Ishikawa (cell line): ENCODE data around the gene DNAH9.

Experiments
- CEBPB ChIP-seq: IDR thresholded peaks from 2 replicates; pipeline ENCODE4 v1.6.1; 2012
- CREB1 ChIP-seq: IDR thresholded peaks from 2 replicates; pipeline ENCODE4 v1.6.1; 2012; ENCODE audit warnings: low read depth
- EGR1 ChIP-seq: IDR thresholded peaks from 2 replicates; pipeline ENCODE4 v1.6.1; 2012
- EP300 ChIP-seq: IDR thresholded peaks from 2 replicates; pipeline ENCODE4 v1.6.1; 2012; ENCODE audit warnings: borderline replicate concordance
- FOXM1 ChIP-seq: IDR thresholded peaks from 2 replicates; pipeline ENCODE4 v1.6.1; 2012; ENCODE audit warnings: low read depth, borderline replicate concordance
- MAX ChIP-seq: IDR thresholded peaks from 2 replicates; pipeline ENCODE4 v1.6.1; 2012
- NFIC ChIP-seq: IDR thresholded peaks from 2 replicates; pipeline ENCODE4 v1.6.1; 2012
- RAD21 ChIP-seq: IDR thresholded peaks from 2 replicates; pipeline ENCODE4 v1.6.1; 2012; ENCODE audit warnings: low read depth
- TAF1 ChIP-seq: IDR thresholded peaks from 2 replicates; pipeline ENCODE4 v1.6.1; 2012; ENCODE audit warnings: low read depth, mild to moderate bottlenecking
- TCF12 ChIP-seq: IDR thresholded peaks from 2 replicates; pipeline ENCODE4 v1.6.1; 2012; ENCODE audit warnings: low read depth
- TEAD4 ChIP-seq: IDR thresholded peaks from 2 replicates; pipeline ENCODE4 v1.6.1; 2012
- USF1 ChIP-seq: IDR thresholded peaks from 2 replicates; pipeline ENCODE4 v1.6.1; 2012
- YY1 ChIP-seq: IDR thresholded peaks from 2 replicates; pipeline ENCODE4 v1.6.1; 2012; ENCODE audit warnings: low read depth
- ZBTB7A ChIP-seq: IDR thresholded peaks from 2 replicates; pipeline ENCODE4 v1.6.1; 2012; ENCODE audit warnings: low read depth
- TF ChIP-seq, protein P1 (sequence below): IDR thresholded peaks from 2 replicates; pipeline ENCODE4 v1.6.1; 2012; ENCODE audit warnings: low read depth, mild to moderate bottlenecking

The DNAH9 gene

GRCh38 chr17:11948789-11949188 is 350.5 kb downstream of the DNAH9 start:
- TF ChIP-seq TAF1, result no peak
- TF ChIP-seq EP300, result no peak
- TF ChIP-seq RAD21, result no peak
- TF ChIP-seq, protein P1, sequence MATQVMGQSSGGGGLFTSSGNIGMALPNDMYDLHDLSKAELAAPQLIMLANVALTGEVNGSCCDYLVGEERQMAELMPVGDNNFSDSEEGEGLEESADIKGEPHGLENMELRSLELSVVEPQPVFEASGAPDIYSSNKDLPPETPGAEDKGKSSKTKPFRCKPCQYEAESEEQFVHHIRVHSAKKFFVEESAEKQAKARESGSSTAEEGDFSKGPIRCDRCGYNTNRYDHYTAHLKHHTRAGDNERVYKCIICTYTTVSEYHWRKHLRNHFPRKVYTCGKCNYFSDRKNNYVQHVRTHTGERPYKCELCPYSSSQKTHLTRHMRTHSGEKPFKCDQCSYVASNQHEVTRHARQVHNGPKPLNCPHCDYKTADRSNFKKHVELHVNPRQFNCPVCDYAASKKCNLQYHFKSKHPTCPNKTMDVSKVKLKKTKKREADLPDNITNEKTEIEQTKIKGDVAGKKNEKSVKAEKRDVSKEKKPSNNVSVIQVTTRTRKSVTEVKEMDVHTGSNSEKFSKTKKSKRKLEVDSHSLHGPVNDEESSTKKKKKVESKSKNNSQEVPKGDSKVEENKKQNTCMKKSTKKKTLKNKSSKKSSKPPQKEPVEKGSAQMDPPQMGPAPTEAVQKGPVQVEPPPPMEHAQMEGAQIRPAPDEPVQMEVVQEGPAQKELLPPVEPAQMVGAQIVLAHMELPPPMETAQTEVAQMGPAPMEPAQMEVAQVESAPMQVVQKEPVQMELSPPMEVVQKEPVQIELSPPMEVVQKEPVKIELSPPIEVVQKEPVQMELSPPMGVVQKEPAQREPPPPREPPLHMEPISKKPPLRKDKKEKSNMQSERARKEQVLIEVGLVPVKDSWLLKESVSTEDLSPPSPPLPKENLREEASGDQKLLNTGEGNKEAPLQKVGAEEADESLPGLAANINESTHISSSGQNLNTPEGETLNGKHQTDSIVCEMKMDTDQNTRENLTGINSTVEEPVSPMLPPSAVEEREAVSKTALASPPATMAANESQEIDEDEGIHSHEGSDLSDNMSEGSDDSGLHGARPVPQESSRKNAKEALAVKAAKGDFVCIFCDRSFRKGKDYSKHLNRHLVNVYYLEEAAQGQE, result no peak
- TF ChIP-seq TEAD4, result no peak
- TF ChIP-seq YY1, result no peak
- no peak for TF ChIP-seq NFIC
- TF ChIP-seq TCF12, result no peak

DNA sequence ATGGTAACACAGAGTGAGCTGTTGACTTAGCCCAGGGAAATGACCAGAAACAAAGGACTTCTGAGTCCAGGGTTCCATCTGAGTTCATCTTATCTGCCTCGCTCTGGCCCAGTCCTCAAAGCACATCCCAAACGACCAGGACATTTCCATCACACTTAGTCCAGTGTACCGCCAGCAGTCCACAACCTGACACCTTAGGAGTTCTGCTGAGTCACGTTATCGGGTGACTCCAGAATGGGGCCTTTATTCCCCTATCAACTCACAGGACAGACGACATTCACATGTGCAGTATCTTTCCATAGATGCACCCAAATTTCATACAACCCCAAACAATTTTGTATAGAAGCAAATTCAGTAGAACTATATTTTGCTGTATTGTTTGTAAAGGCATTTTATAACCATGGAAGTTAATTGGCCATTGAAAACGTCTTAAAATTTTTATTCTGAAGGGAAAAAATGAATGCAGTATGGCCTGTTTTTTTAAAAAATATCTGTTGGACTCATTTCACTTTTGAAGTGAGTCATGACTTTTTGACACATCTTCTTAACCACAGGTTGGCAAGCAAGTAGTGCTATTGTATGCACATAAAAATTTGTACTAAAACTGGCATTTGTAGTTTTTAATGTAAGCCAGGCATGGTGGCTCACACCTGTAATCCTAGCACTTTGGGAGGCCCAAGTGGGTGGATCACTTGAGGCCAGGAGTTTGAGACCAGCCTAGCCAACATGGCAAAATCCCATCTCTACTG is 352.7 kb downstream of the DNAH9 start:
- TF ChIP-seq NFIC (no peak), ZBTB7A (no peak)
- TF ChIP-seq, protein P1, result no peak

GRCh38 chr17:11952610-11953009 is 354.3 kb downstream of the DNAH9 start:
- TF ChIP-seq RAD21 (no peak), CREB1 (no peak), MAX (no peak), FOXM1 (no peak)

DNA sequence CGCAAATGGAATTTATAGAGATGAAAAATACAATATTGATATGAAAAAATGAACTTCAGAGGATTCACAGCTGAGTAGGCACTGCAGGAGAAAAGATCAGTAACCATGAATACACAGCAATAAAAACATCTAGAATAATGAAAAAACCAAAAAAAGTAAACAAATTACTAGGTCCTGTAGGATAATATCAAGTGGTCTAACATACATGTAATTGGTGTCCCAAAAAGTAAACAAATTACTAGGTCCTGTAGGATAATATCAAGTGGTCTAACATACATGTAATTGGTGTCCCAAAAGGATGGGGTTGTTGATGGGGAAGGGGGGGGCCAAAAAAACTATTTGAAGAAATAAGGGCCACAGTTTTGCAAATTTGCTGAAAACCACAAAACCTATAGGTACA is 355.7 kb downstream of the DNAH9 start:
- TF ChIP-seq FOXM1, result no peak
- TF ChIP-seq USF1, result no peak
- no peak for TF ChIP-seq TAF1
- no peak for TF ChIP-seq MAX

DNA sequence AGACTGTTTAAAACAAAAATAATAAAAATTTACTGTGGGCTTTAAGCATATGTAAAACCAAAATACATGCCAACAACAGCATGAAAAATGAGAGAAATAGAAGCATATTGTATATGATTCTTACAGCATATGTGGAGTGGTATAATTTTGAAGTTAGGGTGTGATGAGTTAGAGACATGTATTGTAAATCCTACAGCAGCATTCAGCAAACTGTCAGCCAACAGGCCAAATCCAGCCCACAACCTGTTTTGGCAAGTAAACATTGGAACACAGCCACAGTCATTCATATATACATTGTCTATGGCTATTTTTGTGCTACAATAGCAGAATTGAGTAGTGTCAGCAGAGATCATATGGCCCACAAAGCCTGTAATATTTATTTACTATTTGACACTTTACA is 356.7 kb downstream of the DNAH9 start:
- TF ChIP-seq RAD21 (no peak), EP300 (no peak), FOXM1 (no peak), CEBPB (no peak), NFIC (no peak), MAX (no peak), TEAD4 (no peak), CREB1 (no peak), YY1 (no peak), USF1 (no peak), TAF1 (no peak), TCF12 (no peak), EGR1 (no peak)
- TF ChIP-seq, protein P1, result no peak
